HepG2 (cell line): ENCODE measurements around the gene GSK3B. TPM values are rescaled to one million over a fixed set of nuclear protein-coding genes. Genes with fewer than 3 reads are reported as not detected.

ENCODE experiments used
- ATAC-seq: fragments of 200-7000 bp; cut with Tn5 transposase; 3 replicates; pipeline ENCODE4 v1.9.1; 2020; ENCODE audit warnings: mild to moderate bottlenecking, moderate library complexity
- BruUV-seq: library from RNA; stranded (reverse); fragments of 400-500 nt; replicated peaks from 2 replicates; lab custom pipeline; 2021; lab: Mats Ljungman, UMichigan
- CTCF ChIA-PET: fragments of 300-600 bp; formaldehyde crosslinking; extraction: SDS; loops from one replicate; lab custom pipeline; 2021; ENCODE audit warnings: low total read pairs, inconsistent platforms, low intra/inter-chr PET ratio; lab: Yijun Ruan, JAX
- POLR2A ChIA-PET: fragments of 350-600 bp; sonication (Branson Sonifier 250); formaldehyde crosslinking; loops from one replicate; lab custom pipeline; 2020; ENCODE audit warnings: antibody characterized with exemption, inconsistent platforms; lab: Yijun Ruan, JAX
- DNase-seq: peaks from one replicate; pipeline ENCODE4 v3.0.0-alpha.2; 2015; ENCODE audit warnings: low spot score
- FAIRE-seq: peaks from 3 replicates; lab custom pipeline; 2011; peaks lifted over from hg19 to GRCh38; lab: Jason Lieb, UNC
- H2AFZ ChIP-seq: one replicate; pipeline ENCODE4 v1.6.1; 2011; ENCODE audit warnings: low read length, inconsistent platforms
- H3K27ac ChIP-seq: fragments of 300-600 bp; 3 replicates; pipeline ENCODE4 v1.8.0; 2011; ENCODE audit warnings: mixed run types, mild to moderate bottlenecking, mixed read lengths, low read length, inconsistent platforms; ENCODE audit not compliant: insufficient read depth; ENCODE audit errors: extremely low read length
- H3K27me3 ChIP-seq, 2 experiments: fragments of 200-600 bp in 1 of 2; 2 replicates in 1 of 2; 3 replicates in 1 of 2; pipeline versions ENCODE4 v1.6.0 to v1.8.0; 2011; ENCODE audit warnings: low read length in 2 of 2, mild to moderate bottlenecking in 2 of 2, moderate library complexity in 2 of 2, inconsistent platforms in 1 of 2; ENCODE audit not compliant: insufficient read depth in 2 of 2, control insufficient read depth in 1 of 2
- H3K36me3 ChIP-seq, 2 experiments: fragments of 200-600 bp in 1 of 2; replicated peaks in 1 of 2; 2 replicates in 1 of 2; 3 replicates in 1 of 2; pipeline versions ENCODE4 v1.5.1 to v1.8.0; 2011; ENCODE audit warnings: low read length in 2 of 2, inconsistent platforms in 1 of 2; ENCODE audit not compliant: insufficient read depth in 2 of 2, control insufficient read depth in 1 of 2
- H3K4me1 ChIP-seq: 2 replicates; pipeline ENCODE4 v1.5.1; 2012; ENCODE audit warnings: low read length, inconsistent platforms; ENCODE audit not compliant: insufficient read depth
- H3K4me2 ChIP-seq: 2 replicates; pipeline ENCODE4 v1.6.0; 2011; ENCODE audit warnings: low read depth, low read length, inconsistent platforms
- H3K4me3 ChIP-seq, 3 experiments: fragments of 200-600 bp in 1 of 3; sonication (generic), shearing (Covaris generic) in 1 of 3; replicated peaks in 1 of 3; 2 replicates each; pipeline ENCODE4 v1.5.1; 2011 to 2016; ENCODE audit warnings: low read length in 3 of 3, inconsistent platforms in 2 of 3, low read depth in 2 of 3, mild to moderate bottlenecking in 2 of 3, control low read depth in 1 of 3, mixed read lengths in 1 of 3; ENCODE audit not compliant: insufficient read depth in 1 of 3
- H3K79me2 ChIP-seq: one replicate; pipeline ENCODE4 v1.6.1; 2011; ENCODE audit warnings: low read length, inconsistent platforms; ENCODE audit not compliant: insufficient read depth
- H3K9ac ChIP-seq: 2 replicates; pipeline ENCODE4 v1.6.0; 2011; ENCODE audit warnings: mild to moderate bottlenecking, low read depth, low read length, inconsistent platforms; ENCODE audit not compliant: insufficient read depth
- H3K9me3 ChIP-seq: 2 replicates; pipeline ENCODE4 v1.5.1; 2012; ENCODE audit warnings: mild to moderate bottlenecking, low read length
- H4K20me1 ChIP-seq: 2 replicates; pipeline ENCODE4 v1.6.0; 2011; ENCODE audit warnings: inconsistent platforms, mild to moderate bottlenecking, low read length, moderate library complexity; ENCODE audit not compliant: insufficient read depth
- BATF2 ChIP-seq: sonication (generic); formaldehyde crosslinking; IDR thresholded peaks from 2 replicates; pipeline ENCODE4 v1.8.0; 2022; ENCODE audit warnings: mild to moderate bottlenecking, missing genetic modification reagents, moderate library complexity
- ESRRA ChIP-seq: sonication (generic); formaldehyde crosslinking; IDR thresholded peaks from 2 replicates; pipeline ENCODE4 v1.5.1; 2020; ENCODE audit warnings: mild to moderate bottlenecking, low read depth, missing genetic modification reagents
- MLXIP ChIP-seq: sonication (generic); formaldehyde crosslinking; IDR thresholded peaks from 2 replicates; pipeline ENCODE4 v1.9.0; 2021; ENCODE audit warnings: missing genetic modification reagents, borderline replicate concordance
- TBP ChIP-seq: sonication (generic); formaldehyde crosslinking; IDR thresholded peaks from 2 replicates; pipeline ENCODE4 v1.5.0; 2020; ENCODE audit warnings: missing genetic modification reagents
- TSC22D2 ChIP-seq: sonication (generic); formaldehyde crosslinking; IDR thresholded peaks from 2 replicates; pipeline ENCODE4 v1.5.1; 2020; ENCODE audit warnings: missing genetic modification reagents, mild to moderate bottlenecking, borderline replicate concordance
- ZBTB1 ChIP-seq: sonication (generic); formaldehyde crosslinking; IDR thresholded peaks from 2 replicates; pipeline ENCODE4 v1.4.0; 2020; ENCODE audit warnings: missing genetic modification reagents, borderline replicate concordance
- ZNF614 ChIP-seq: IDR thresholded peaks from 2 replicates; pipeline ENCODE4 v1.6.1; 2018; ENCODE audit warnings: missing biosample characterization, missing genetic modification reagents, inconsistent platforms, borderline replicate concordance
- ZNF766 ChIP-seq: sonication (generic); formaldehyde crosslinking; IDR thresholded peaks from 2 replicates; pipeline ENCODE4 v1.5.0; 2020; ENCODE audit warnings: missing genetic modification reagents, borderline replicate concordance
- ZSCAN21 ChIP-seq: sonication (generic); formaldehyde crosslinking; IDR thresholded peaks from 2 replicates; pipeline ENCODE4 v1.8.0; 2022; ENCODE audit warnings: mild to moderate bottlenecking, missing genetic modification reagents, moderate library complexity, borderline replicate concordance
- WGBS: methylation state at CpG from one replicate; pipeline ENCODE4 v1.1.6; 2017; ENCODE audit warnings: low lambda C conversion rate; 5-methylcytosine and 5-hydroxymethylcytosine counted together
- in situ Hi-C: cut with HindIII; loops from 2 replicates; pipeline ENCODE4 v1.10.0; 2017; ENCODE audit warnings: low pct_unique_long_range_greater_than_20kb; ENCODE audit not compliant: extremely low pct_ligation_motif_present
- intact Hi-C: fragments of 100-400 bp; cut with micrococcal nuclease; formaldehyde crosslinking; loops from one replicate; pipeline ENCODE4 v1.10.0; 2022; ENCODE audit not compliant: unreplicated experiment
- polyA plus RNA-seq, 8 experiments: library from polyadenylated mRNA; depleted of rRNA in 3 of 8; stranded (reverse) in 7 of 8; unstranded in 1 of 8; fragments of >200 nt; fragmentation: Illumina TruSeq in 4 of 8; extraction: Trizol in 4 of 8; gene quantifications; 2 replicates each; pipeline versions ENCODE4 v1.2.1 to v1.2.3, GENCODE V29; 2011 to 2016; ENCODE audit warnings: low read depth in 4 of 8, missing spikeins in 1 of 8, mixed read lengths in 1 of 8; ENCODE audit not compliant: insufficient read depth in 1 of 8
- total RNA-seq, 5 experiments: library from RNA; depleted of rRNA; stranded (reverse); fragments of >200 nt; fragmentation: Illumina TruSeq; extraction: Trizol; gene quantifications; 2 replicates each; pipeline ENCODE4 v1.2.3, GENCODE V29; 2016; ENCODE audit warnings: low read depth in 1 of 5
- TF ChIP-seq, protein P1 (sequence below): sonication (generic); formaldehyde crosslinking; IDR thresholded peaks from 2 replicates; pipeline ENCODE4 v1.5.1; 2020; ENCODE audit warnings: missing genetic modification reagents, mild to moderate bottlenecking, borderline replicate concordance

GSK3B gene
- total and polyA plus RNA-seq, 2 of the 13 experiments (the other 11 are each of a cell fraction or from before 2014, with no cell fraction given) = 22.3 to 30.1 TPM

GRCh38 chr3:120129051-120129450 is 34.8 kb upstream of the GSK3B start:
- WGBS = 94% methylated on average over 1 of the region's 1 CpG
- no peak overlapping the region for H3K9ac ChIP-seq
- H3K27ac ChIP-seq = no peak overlapping the region
- H2AFZ ChIP-seq = no peak overlapping the region
- no peak overlapping the region for H3K4me2 ChIP-seq
- intact Hi-C loops = no loop called here
- no peaks in the 10 kb centered on the region for H4K20me1 ChIP-seq
- ATAC-seq (no peak), FAIRE-seq (no peak), DNase-seq (no peak)
- H3K36me3 ChIP-seq = no peaks in the 10 kb centered on the region
- TF ChIP-seq TBP (no peak), BATF2 (CRISPR knock-in tag) (no peak), TSC22D2 (CRISPR knock-in tag) (no peak), ZSCAN21 (CRISPR knock-in tag) (no peak), ZNF766 (CRISPR knock-in tag) (no peak), ZBTB1 (CRISPR knock-in tag) (no peak), ZNF614 (CRISPR knock-in tag) (no peak), MLXIP (no peak), ESRRA (CRISPR knock-in tag) (no peak)
- TF ChIP-seq, protein P1, sequence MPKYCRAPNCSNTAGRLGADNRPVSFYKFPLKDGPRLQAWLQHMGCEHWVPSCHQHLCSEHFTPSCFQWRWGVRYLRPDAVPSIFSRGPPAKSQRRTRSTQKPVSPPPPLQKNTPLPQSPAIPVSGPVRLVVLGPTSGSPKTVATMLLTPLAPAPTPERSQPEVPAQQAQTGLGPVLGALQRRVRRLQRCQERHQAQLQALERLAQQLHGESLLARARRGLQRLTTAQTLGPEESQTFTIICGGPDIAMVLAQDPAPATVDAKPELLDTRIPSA (CRISPR knock-in tag) = no peak
- in situ Hi-C loops = no loop called here
- BruUV-seq = no TSS peak
- no peaks in the 10 kb centered on the region for H3K27me3 ChIP-seq
- H3K4me1 ChIP-seq = no peaks in the 10 kb centered on the region
- H3K9me3 ChIP-seq = no peaks in the 10 kb centered on the region
- no peak overlapping the region for H3K4me3 ChIP-seq
- CTCF ChIA-PET = no interaction called here
- POLR2A ChIA-PET = interaction anchor here (1.2 kb wide), 1 partner anchor 34 kb away, joined by 6 read pairs; no protein-coding TSS in a partner anchor
- no peaks in the 10 kb centered on the region for H3K79me2 ChIP-seq
